ENCODE measurements around the gene FOXF1. TPM values are rescaled to one million over a fixed set of nuclear protein-coding genes. Genes with fewer than 3 reads are reported as not detected.

FOXF1 gene
- total and polyA plus RNA-seq, 7 donors = 2.5 to 74.2 (median 44.6) TPM

DNA sequence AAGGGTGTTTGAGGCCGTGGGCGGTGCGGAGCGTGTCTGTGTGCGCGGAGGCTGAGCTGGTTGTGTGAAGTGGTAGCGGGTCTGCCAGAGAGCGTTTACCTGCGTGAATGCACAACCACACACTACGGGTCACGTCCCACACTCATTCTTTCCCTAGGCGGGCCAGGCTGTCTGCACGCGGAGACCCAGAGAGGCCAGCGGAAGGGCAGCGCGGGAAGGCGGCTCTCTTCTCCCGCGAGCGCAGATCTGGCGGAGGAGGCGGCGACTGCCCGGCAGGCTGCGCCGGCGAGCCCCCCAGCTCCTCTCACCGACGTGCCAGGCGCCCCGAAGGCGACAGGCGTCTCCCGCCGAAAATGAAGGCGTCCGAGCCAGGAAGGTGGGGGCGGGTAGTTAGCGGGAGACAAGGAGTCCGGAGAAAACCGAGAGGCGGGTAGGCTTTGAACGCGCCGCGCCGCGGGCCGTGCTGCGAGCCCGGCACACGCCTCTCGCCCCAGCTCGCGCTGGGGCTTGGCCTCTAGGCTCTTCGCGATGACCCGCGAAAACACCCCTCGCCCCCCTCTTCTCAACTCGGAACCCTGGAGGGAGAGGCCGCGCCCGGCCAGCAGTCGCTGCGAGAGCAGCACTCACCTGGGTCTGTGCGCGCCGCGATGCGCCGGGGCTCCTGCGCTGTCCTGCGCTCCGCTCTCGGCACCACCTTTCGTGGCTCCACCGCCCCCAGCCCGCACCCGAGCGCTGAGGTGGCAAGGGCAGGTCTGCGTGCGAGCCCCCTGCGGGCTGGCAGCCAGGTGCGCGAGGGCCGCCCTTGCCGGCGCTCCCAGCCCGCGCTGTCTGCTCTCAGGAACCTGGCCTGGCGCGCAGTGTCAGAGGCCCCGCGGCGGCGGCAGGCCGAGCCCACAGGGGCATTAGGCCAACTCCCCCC is 2.0 kb upstream of the FOXF1 start:
- H3K4me1 ChIP-seq = peaks cover 0 to 34% (median 5%) of the 10 kb centered on the region in 4 donors

GRCh38 chr16:86508947-86509758 is 1.2 kb upstream of the FOXF1 start:
- H3K27ac ChIP-seq = peak overlapping the region; percentile 99 to 100 (median 99)
- H3K36me3 ChIP-seq = peaks cover 11 to 22% (median 14%) of the 10 kb centered on the region in 4 donors
- H3K4me3 ChIP-seq = peak overlapping the region; percentile 81 to 95 (median 86)
- intact Hi-C loops (cut with DNase I) = loop anchor here (2.0 to 5.0 kb wide), 3 partner anchors 112 to 207 kb away; no protein-coding TSS in a partner anchor
- peak; percentile 93 for DNase-seq
- TF ChIP-seq POLR2AphosphoS5 (IDR thresholded peaks at IDR 0.05) (peak; percentile 71 to 86 (median 78)), EP300 (IDR thresholded peaks at IDR 0.05) (peak in 3 of 4 donors; percentile 6 to 35 (median 33)), POLR2A (IDR thresholded peaks at IDR 0.05) (peak; percentile 24 to 40)
- TF ChIP-seq, protein P1, sequence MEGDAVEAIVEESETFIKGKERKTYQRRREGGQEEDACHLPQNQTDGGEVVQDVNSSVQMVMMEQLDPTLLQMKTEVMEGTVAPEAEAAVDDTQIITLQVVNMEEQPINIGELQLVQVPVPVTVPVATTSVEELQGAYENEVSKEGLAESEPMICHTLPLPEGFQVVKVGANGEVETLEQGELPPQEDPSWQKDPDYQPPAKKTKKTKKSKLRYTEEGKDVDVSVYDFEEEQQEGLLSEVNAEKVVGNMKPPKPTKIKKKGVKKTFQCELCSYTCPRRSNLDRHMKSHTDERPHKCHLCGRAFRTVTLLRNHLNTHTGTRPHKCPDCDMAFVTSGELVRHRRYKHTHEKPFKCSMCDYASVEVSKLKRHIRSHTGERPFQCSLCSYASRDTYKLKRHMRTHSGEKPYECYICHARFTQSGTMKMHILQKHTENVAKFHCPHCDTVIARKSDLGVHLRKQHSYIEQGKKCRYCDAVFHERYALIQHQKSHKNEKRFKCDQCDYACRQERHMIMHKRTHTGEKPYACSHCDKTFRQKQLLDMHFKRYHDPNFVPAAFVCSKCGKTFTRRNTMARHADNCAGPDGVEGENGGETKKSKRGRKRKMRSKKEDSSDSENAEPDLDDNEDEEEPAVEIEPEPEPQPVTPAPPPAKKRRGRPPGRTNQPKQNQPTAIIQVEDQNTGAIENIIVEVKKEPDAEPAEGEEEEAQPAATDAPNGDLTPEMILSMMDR (IDR thresholded peaks at IDR 0.05) = no peak
- no peaks in the 10 kb centered on the region for H3K9me3 ChIP-seq
- peaks cover 0 to 4% (median 0%) of the 10 kb centered on the region in 3 donors for H3K27me3 ChIP-seq
- 0 to 1% methylated on average over 79 of the region's 79 CpGs for WGBS, 2 donors
- H3K4me1 ChIP-seq = peaks cover 0 to 27% (median 3%) of the 10 kb centered on the region in 4 donors

More for the DNA sequence above, 2.0 kb upstream of the FOXF1 start:
- Histone ChIP-seq H3K27ac (peak overlapping the region; percentile 99 to 100 (median 99)), H3K9me3 (no peaks in the 10 kb centered on the region), H3K36me3 (peaks cover 4 to 13% (median 9%) of the 10 kb centered on the region in 4 donors), H3K27me3 (peaks cover 0 to 4% (median 0%) of the 10 kb centered on the region in 3 donors), H3K4me3 (peak overlapping the region; percentile 81 to 95 (median 86))
- intact Hi-C loops (cut with DNase I) = loop anchor here (2.0 to 5.0 kb wide), 3 partner anchors 111 to 206 kb away; no protein-coding TSS in a partner anchor
- WGBS, 2 donors = 3 to 5% methylated on average over 99 of the region's 99 CpGs
- DNase-seq = no peak
- TF ChIP-seq EP300 (IDR thresholded peaks at IDR 0.05) (no peak), POLR2AphosphoS5 (IDR thresholded peaks at IDR 0.05) (peak in 3 of 4 donors; percentile 44 to 75 (median 64)), POLR2A (IDR thresholded peaks at IDR 0.05) (peak in 1 of 2 donors; percentile 59)

DNA sequence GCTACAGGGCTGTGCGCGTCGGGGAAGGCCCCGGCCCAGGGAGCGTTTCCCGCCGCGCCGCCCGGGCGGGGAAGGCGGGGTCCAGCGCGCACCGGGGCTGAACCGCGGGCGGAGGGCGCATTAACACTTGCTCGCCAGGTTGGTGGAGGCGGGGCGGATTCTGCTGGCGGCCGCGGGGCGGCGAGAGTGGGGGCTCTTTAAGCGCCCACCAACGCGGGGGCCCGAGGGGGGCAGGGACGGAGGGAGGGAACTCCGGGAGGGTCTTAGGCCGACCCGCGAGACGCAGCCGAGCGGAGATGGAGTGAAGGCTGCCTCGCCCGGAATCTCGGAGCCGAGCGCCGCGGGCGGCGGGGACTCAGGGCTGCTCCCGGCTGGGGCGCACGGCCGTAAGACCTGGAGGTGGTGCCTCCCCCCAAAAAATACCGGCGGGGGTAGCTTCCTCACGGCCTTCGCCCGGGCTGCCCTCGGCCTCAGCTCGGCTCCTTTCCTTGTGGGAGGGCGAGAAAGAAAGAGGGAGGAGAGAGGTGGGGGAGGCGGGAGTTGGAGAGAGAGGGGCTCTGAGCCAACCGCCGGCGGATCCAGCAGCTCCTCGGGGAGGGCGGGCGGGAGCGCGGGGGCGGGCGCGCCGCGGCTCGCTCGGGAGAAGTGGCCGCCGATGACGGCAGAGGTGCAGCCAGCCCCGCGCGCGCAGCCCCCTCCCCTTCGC is 415 bp upstream of the FOXF1 start:
- peak; percentile 98 for DNase-seq
- peak overlapping the region; percentile 81 to 95 (median 86) for H3K4me3 ChIP-seq
- TF ChIP-seq EP300 (IDR thresholded peaks at IDR 0.05) (no peak), POLR2A (IDR thresholded peaks at IDR 0.05) (peak; percentile 65 to 88), POLR2AphosphoS5 (IDR thresholded peaks at IDR 0.05) (peak; percentile 87 to 94 (median 92))
- TF ChIP-seq, protein P1 (IDR thresholded peaks at IDR 0.05) = peak in 1 of 4 experiments; percentile 13
- peaks cover 0 to 4% (median 0%) of the 10 kb centered on the region in 3 donors for H3K27me3 ChIP-seq
- H3K9me3 ChIP-seq = no peaks in the 10 kb centered on the region
- 1% methylated on average over 83 of the region's 84 CpGs for WGBS, 2 donors
- peak overlapping the region; percentile 99 to 100 (median 99) for H3K27ac ChIP-seq
- H3K4me1 ChIP-seq = peaks cover 0 to 20% (median 3%) of the 10 kb centered on the region in 4 donors
- peaks cover 11 to 26% (median 16%) of the 10 kb centered on the region in 4 donors for H3K36me3 ChIP-seq
- intact Hi-C loops (cut with DNase I) = loop anchor here (2.0 to 5.0 kb wide), 5 partner anchors 13 to 208 kb away; no protein-coding TSS in a partner anchor

DNA sequence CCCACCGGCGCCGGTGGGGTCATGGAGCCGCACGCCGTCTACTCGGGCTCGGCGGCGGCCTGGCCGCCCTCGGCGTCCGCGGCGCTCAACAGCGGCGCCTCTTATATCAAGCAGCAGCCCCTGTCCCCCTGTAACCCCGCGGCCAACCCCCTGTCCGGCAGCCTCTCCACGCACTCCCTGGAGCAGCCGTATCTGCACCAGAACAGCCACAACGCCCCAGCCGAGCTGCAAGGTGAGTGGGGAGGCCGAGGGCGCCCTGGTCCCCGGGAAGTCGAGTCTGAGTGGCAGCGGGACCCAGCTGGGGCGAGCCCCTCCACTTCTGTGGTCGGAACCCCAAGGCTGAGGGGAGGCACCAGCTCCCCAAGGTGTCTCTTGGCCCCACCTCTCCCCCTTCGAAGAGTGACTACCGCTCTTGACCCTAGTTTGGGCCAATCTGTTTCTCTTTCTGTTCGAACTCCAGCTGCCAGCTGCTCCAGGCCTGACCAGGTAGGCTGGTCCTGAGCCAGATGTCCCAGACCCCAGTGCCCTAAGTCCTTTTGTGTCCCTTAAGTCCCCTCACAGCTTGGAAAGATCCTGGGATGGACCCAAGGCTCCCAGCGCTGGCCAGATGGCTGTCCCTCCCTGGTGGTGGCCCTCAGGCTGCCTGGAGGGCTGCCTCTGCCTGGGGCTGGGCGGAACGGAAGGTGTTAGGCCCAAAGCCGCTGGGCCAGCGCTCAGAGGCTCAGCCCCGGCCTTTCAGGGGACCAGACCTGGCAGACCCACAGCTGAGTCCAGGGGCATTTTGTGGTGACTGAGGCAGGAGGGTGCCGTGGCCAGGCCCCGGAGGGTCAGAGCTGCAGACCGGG is 1.2 kb downstream of the FOXF1 start:
- Histone ChIP-seq H3K27ac (peak overlapping the region; percentile 99 to 100 (median 99)), H3K4me1 (peaks cover 0 to 9% (median 3%) of the 10 kb centered on the region in 4 donors), H3K9me3 (no peaks in the 10 kb centered on the region), H3K27me3 (peaks cover 0 to 3% (median under 1%) of the 10 kb centered on the region in 3 donors), H3K36me3 (peaks cover 15 to 36% (median 19%) of the 10 kb centered on the region in 4 donors), H3K4me3 (peak overlapping the region; percentile 81 to 95 (median 86))
- TF ChIP-seq POLR2A (IDR thresholded peaks at IDR 0.05) (peak in 1 of 2 donors; percentile 10), POLR2AphosphoS5 (IDR thresholded peaks at IDR 0.05) (peak; percentile 16 to 71 (median 60)), EP300 (IDR thresholded peaks at IDR 0.05) (no peak)
- TF ChIP-seq, protein P1 (IDR thresholded peaks at IDR 0.05) = no peak
- peak; percentile 74 for DNase-seq
- 14 to 30% methylated on average over 44 of the region's 44 CpGs for WGBS, 2 donors
- intact Hi-C loops (cut with DNase I) = loop anchor here (2.0 kb wide), 2 partner anchors 15 to 53 kb away; no protein-coding TSS in a partner anchor
